Astrocyte (in vitro differentiated cells and primary cell): ENCODE measurements around the gene TAF5. TPM values are rescaled to one million over a fixed set of nuclear protein-coding genes. Genes with fewer than 3 reads are reported as not detected.

Source experiments
- DNase-seq: peaks from one replicate; pipeline ENCODE4 v3.0.0-alpha.2; 2010; ENCODE audit warnings: low read depth
- FAIRE-seq: peaks from 2 replicates; lab custom pipeline; 2011; peaks lifted over from hg19 to GRCh38; lab: Jason Lieb, UNC
- H2AFZ ChIP-seq: 2 replicates; pipeline ENCODE4 v1.6.0; 2012; ENCODE audit warnings: low read depth, low read length, inconsistent platforms
- H3K27ac ChIP-seq: 2 replicates; pipeline ENCODE4 v1.5.1; 2011; ENCODE audit warnings: low read depth, low read length, inconsistent platforms
- H3K27me3 ChIP-seq: 2 replicates; pipeline ENCODE4 v1.6.0; 2011; ENCODE audit warnings: low read length, inconsistent platforms; ENCODE audit not compliant: insufficient read depth
- H3K36me3 ChIP-seq: 2 replicates; pipeline ENCODE4 v1.5.1; 2011; ENCODE audit warnings: low read length, inconsistent platforms; ENCODE audit not compliant: insufficient read depth
- H3K4me1 ChIP-seq: 2 replicates; pipeline ENCODE4 v1.5.1; 2011; ENCODE audit warnings: low read length, inconsistent platforms; ENCODE audit not compliant: insufficient read depth
- H3K4me2 ChIP-seq: 2 replicates; pipeline ENCODE4 v1.6.0; 2012; ENCODE audit warnings: low read length, inconsistent platforms
- H3K4me3 ChIP-seq: 2 replicates; pipeline ENCODE4 v1.5.1; 2011; ENCODE audit warnings: low read depth, mild to moderate bottlenecking, low read length, inconsistent platforms; ENCODE audit not compliant: insufficient read depth
- H3K79me2 ChIP-seq: 2 replicates; pipeline ENCODE4 v1.6.0; 2012; ENCODE audit warnings: mild to moderate bottlenecking, low read length, inconsistent platforms; ENCODE audit not compliant: insufficient read depth
- H3K9ac ChIP-seq: 2 replicates; pipeline ENCODE4 v1.6.0; 2012; ENCODE audit warnings: mild to moderate bottlenecking, low read length, inconsistent platforms
- H3K9me3 ChIP-seq: 2 replicates; pipeline ENCODE4 v1.5.1; 2012; ENCODE audit warnings: low read depth, mild to moderate bottlenecking, low read length, inconsistent platforms; ENCODE audit not compliant: insufficient read depth
- H4K20me1 ChIP-seq: 2 replicates; pipeline ENCODE4 v1.6.0; 2012; ENCODE audit warnings: low read length, inconsistent platforms; ENCODE audit not compliant: insufficient read depth
- H3K27ac Mint-ChIP-seq: one replicate; pipeline ENCODE4 v1.8.0; 2021; ENCODE audit warnings: mild to moderate bottlenecking, mixed read lengths; ENCODE audit not compliant: unreplicated experiment
- H3K27me3 Mint-ChIP-seq: one replicate; pipeline ENCODE4 v1.8.0; 2021; ENCODE audit warnings: low read depth, mixed read lengths; ENCODE audit not compliant: unreplicated experiment
- H3K36me3 Mint-ChIP-seq: one replicate; pipeline ENCODE4 v1.8.0; 2021; ENCODE audit warnings: low read depth, mixed read lengths; ENCODE audit not compliant: unreplicated experiment
- H3K4me1 Mint-ChIP-seq: one replicate; pipeline ENCODE4 v1.8.0; 2021; ENCODE audit warnings: low read depth, mixed read lengths; ENCODE audit not compliant: unreplicated experiment
- H3K4me3 Mint-ChIP-seq: one replicate; pipeline ENCODE4 v1.8.0; 2021; ENCODE audit warnings: mild to moderate bottlenecking, moderate library complexity, mixed read lengths; ENCODE audit not compliant: unreplicated experiment
- H3K9me3 Mint-ChIP-seq: one replicate; pipeline ENCODE4 v1.8.0; 2021; ENCODE audit warnings: mild to moderate bottlenecking, mixed read lengths; ENCODE audit not compliant: unreplicated experiment
- CTCF ChIP-seq: IDR thresholded peaks from 2 replicates; pipeline ENCODE4 v1.5.1; 2011; ENCODE audit warnings: low read depth, mild to moderate bottlenecking, inconsistent platforms, low read length, moderate library complexity; ENCODE audit not compliant: insufficient read depth
- EZH2 ChIP-seq: IDR thresholded peaks from 2 replicates; pipeline ENCODE4 v1.6.1; 2012; ENCODE audit warnings: mild to moderate bottlenecking, low read length, inconsistent platforms; ENCODE audit not compliant: insufficient read depth
- microRNA-seq: library from miRNA; unstranded; fragments of <30 nt; microRNA quantifications from one replicate; pipeline ENCODE4 v1.2.0, GENCODE V29; 2020
- total RNA-seq: library from RNA; stranded (reverse); gene quantifications from 2 replicates; pipeline ENCODE4 v1.2.1, GENCODE V29; 2021

Gene TAF5
- total RNA-seq, 1 donor from 2014 or later, result 3.3 TPM

- no peaks in the 10 kb centered on the region for H3K4me1 ChIP-seq
- no peak overlapping the region for H3K4me3 ChIP-seq
- no peak overlapping the region for H3K27ac Mint-ChIP-seq
- no peak overlapping the region for H3K4me2 ChIP-seq
- H3K9me3 Mint-ChIP-seq, result no peaks in the 10 kb centered on the region
- H3K36me3 ChIP-seq, result peaks cover 65% of the 10 kb centered on the region
- H3K4me3 Mint-ChIP-seq, result no peak overlapping the region
- FAIRE-seq (no peak), DNase-seq (no peak)
- H3K79me2 ChIP-seq, result peaks cover 2% of the 10 kb centered on the region
- H3K9ac ChIP-seq, result no peak overlapping the region
- peaks cover 27% of the 10 kb centered on the region for H3K36me3 Mint-ChIP-seq
- no peaks in the 10 kb centered on the region for H3K4me1 Mint-ChIP-seq
- peaks cover 62% of the 10 kb centered on the region for H4K20me1 ChIP-seq
- H3K27ac ChIP-seq, result no peak overlapping the region
- TF ChIP-seq EZH2, result no peak
- TF ChIP-seq CTCF, result no peak
- no peaks in the 10 kb centered on the region for H3K9me3 ChIP-seq
- H2AFZ ChIP-seq, result no peak overlapping the region
- H3K27me3 Mint-ChIP-seq, result no peaks in the 10 kb centered on the region
- H3K27me3 ChIP-seq, result no peaks in the 10 kb centered on the region
Measured at GRCh38 chr10:103429647-103430046, 61.9 kb downstream of the TAF5 start.

- Mint-ChIP-seq H3K4me3 (no peak overlapping the region), H3K9me3 (no peaks in the 10 kb centered on the region), H3K27me3 (no peaks in the 10 kb centered on the region), H3K36me3 (peaks cover 24% of the 10 kb centered on the region), H3K27ac (no peak overlapping the region), H3K4me1 (no peaks in the 10 kb centered on the region)
- Histone ChIP-seq H3K9me3 (no peaks in the 10 kb centered on the region), H3K9ac (no peak overlapping the region), H4K20me1 (peaks cover 62% of the 10 kb centered on the region), H2AFZ (no peak overlapping the region), H3K4me2 (no peak overlapping the region), H3K4me3 (no peak overlapping the region), H3K79me2 (peaks cover 3% of the 10 kb centered on the region), H3K36me3 (peaks cover 68% of the 10 kb centered on the region), H3K27me3 (no peaks in the 10 kb centered on the region), H3K27ac (no peak overlapping the region), H3K4me1 (no peaks in the 10 kb centered on the region)
- TF ChIP-seq EZH2 (no peak), CTCF (no peak)
- DNase-seq, result no peak
- FAIRE-seq, result no peak
Measured at GRCh38 chr10:103431902-103432301, 64.1 kb downstream of the TAF5 start.

- Mint-ChIP-seq H3K27ac (no peak overlapping the region), H3K4me1 (no peaks in the 10 kb centered on the region), H3K36me3 (peaks cover 29% of the 10 kb centered on the region), H3K27me3 (no peaks in the 10 kb centered on the region), H3K4me3 (no peak overlapping the region), H3K9me3 (no peaks in the 10 kb centered on the region)
- Histone ChIP-seq H3K4me1 (no peaks in the 10 kb centered on the region), H3K4me3 (no peak overlapping the region), H3K9ac (no peak overlapping the region), H3K27ac (no peak overlapping the region), H3K27me3 (no peaks in the 10 kb centered on the region), H3K9me3 (no peaks in the 10 kb centered on the region), H2AFZ (no peak overlapping the region), H3K36me3 (peaks cover 67% of the 10 kb centered on the region), H3K79me2 (peaks cover 3% of the 10 kb centered on the region), H3K4me2 (no peak overlapping the region), H4K20me1 (peaks cover 65% of the 10 kb centered on the region)
- no peak for TF ChIP-seq CTCF
- no peak for TF ChIP-seq EZH2
- FAIRE-seq (no peak), DNase-seq (no peak)
Measured at GRCh38 chr10:103433858-103434257, 66.1 kb downstream of the TAF5 start.

Small RNAs within 50 kb of the gene (microRNA-seq; reads per million reads assigned to microRNA genes)
- gene MIR1307, result 11,304 reads per million, percentile 95 among the genes with 10 or more reads in this experiment

Other genes starting within 250 kb of the TAF5 start
- gene NT5C2, start 174.7 kb upstream of the TAF5 start, total RNA-seq, result 89.4 and 113 TPM in 2 replicates
- gene RPEL1, start 122.1 kb upstream of the TAF5 start, total RNA-seq, result not detected in 2 replicates
- gene INA, start 90.8 kb upstream of the TAF5 start, total RNA-seq, result 26.9 and 39.6 TPM in 2 replicates
- 9.0 and 10.3 TPM in 2 replicates for gene PCGF6, start 16.8 kb upstream of the TAF5 start, total RNA-seq
- 405 and 463 TPM in 2 replicates for gene ATP5MK, start 28.5 kb downstream of the TAF5 start, total RNA-seq
- 62.3 and 72.8 TPM in 2 replicates for gene PDCD11, start 28.6 kb downstream of the TAF5 start, total RNA-seq
- 1.2 and 1.4 TPM in 2 replicates for gene CALHM2, start 84.4 kb downstream of the TAF5 start, total RNA-seq
- gene CALHM1, start 90.9 kb downstream of the TAF5 start, total RNA-seq, result not detected in 2 replicates
- not detected in 2 replicates for gene CALHM3, start 111.3 kb downstream of the TAF5 start, total RNA-seq
- gene NEURL1, start 125.7 kb downstream of the TAF5 start, total RNA-seq, result 1.4 and 1.5 TPM in 2 replicates